ENCODE data around the gene FANCF.

FANCF gene

GRCh38 chr11:22633354-22633902, 7.8 kb upstream of the FANCF start:
- H3K27ac ChIP-seq (ENCODE audit: low read length): peak overlapping the region; percentile 46
- H3K9me3 ChIP-seq (ENCODE audit: insufficient read depth, low read length, severe bottlenecking): no peaks in the 10 kb centered on the region
- H3K4me2 ChIP-seq (ENCODE audit: insufficient read depth, low read length): no peak overlapping the region
- TF ChIP-seq EZH2 (IDR thresholded peaks at IDR 0.05; ENCODE audit: borderline replicate concordance, low read depth, low read length, severe bottlenecking) (no peak), CTCF (IDR thresholded peaks at IDR 0.05; ENCODE audit: borderline replicate concordance, extremely low read depth, low read length, poor library complexity, severe bottlenecking) (peak; percentile 8)
- H3K27me3 ChIP-seq (ENCODE audit: insufficient read depth, low read length, poor library complexity): no peaks in the 10 kb centered on the region
- H3K79me2 ChIP-seq (ENCODE audit: insufficient read depth, low read length): no peaks in the 10 kb centered on the region
- ATAC-seq (ENCODE audit: insufficient read depth, low read depth): no peak
- H2AFZ ChIP-seq (ENCODE audit: low read depth, low read length): no peak overlapping the region
- H3K36me3 ChIP-seq (ENCODE audit: insufficient read depth, low read length): no peaks in the 10 kb centered on the region
- H3K4me3 ChIP-seq (ENCODE audit: low read depth in 1 of 2, low read length in 2 of 2): no peak overlapping the region
- no peak overlapping the region for H3K9ac ChIP-seq (ENCODE audit: low read depth, low read length)
- no peaks in the 10 kb centered on the region for H4K20me1 ChIP-seq (ENCODE audit: insufficient read depth, low read length)
- H3K4me1 ChIP-seq (ENCODE audit: insufficient read depth, low read length): peaks cover 26% of the 10 kb centered on the region
- no peak for DNase-seq

GRCh38 chr11:22627421-22627820, 1.8 kb upstream of the FANCF start:
- no peak for TF ChIP-seq EZH2 (IDR thresholded peaks at IDR 0.05; ENCODE audit: borderline replicate concordance, low read depth, low read length, severe bottlenecking)
- TF ChIP-seq CTCF (IDR thresholded peaks at IDR 0.05; ENCODE audit: borderline replicate concordance, extremely low read depth, low read length, poor library complexity, severe bottlenecking): no peak
- Histone ChIP-seq H3K4me2 (ENCODE audit: insufficient read depth, low read length) (no peak overlapping the region), H3K9ac (ENCODE audit: low read depth, low read length) (no peak overlapping the region), H3K9me3 (ENCODE audit: insufficient read depth, low read length, severe bottlenecking) (no peaks in the 10 kb centered on the region), H3K27me3 (ENCODE audit: insufficient read depth, low read length, poor library complexity) (no peaks in the 10 kb centered on the region), H3K36me3 (ENCODE audit: insufficient read depth, low read length) (peaks cover 6% of the 10 kb centered on the region; the same call in 1 of the 2 replicates), H3K27ac (ENCODE audit: low read length) (no peak overlapping the region), H3K4me1 (ENCODE audit: insufficient read depth, low read length) (peaks cover 32% of the 10 kb centered on the region), H3K4me3 (ENCODE audit: low read depth in 1 of 2, low read length in 2 of 2) (no peak overlapping the region), H4K20me1 (ENCODE audit: insufficient read depth, low read length) (peaks cover 3% of the 10 kb centered on the region; the same call in 1 of the 2 replicates), H2AFZ (ENCODE audit: low read depth, low read length) (no peak overlapping the region), H3K79me2 (ENCODE audit: insufficient read depth, low read length) (peaks cover 29% of the 10 kb centered on the region)
- DNase-seq (no peak), ATAC-seq (ENCODE audit: insufficient read depth, low read depth) (no peak)

GRCh38 chr11:22626573-22627239, 1.1 kb upstream of the FANCF start:
- H4K20me1 ChIP-seq (ENCODE audit: insufficient read depth, low read length): peaks cover 3% of the 10 kb centered on the region; the same call in 1 of the 2 replicates
- H3K9me3 ChIP-seq (ENCODE audit: insufficient read depth, low read length, severe bottlenecking): no peaks in the 10 kb centered on the region
- ATAC-seq (ENCODE audit: insufficient read depth, low read depth) (no peak), DNase-seq (no peak)
- peak overlapping the region; percentile 96 to 99; a peak in 3 of 4 replicates for H3K4me3 ChIP-seq (ENCODE audit: low read depth in 1 of 2, low read length in 2 of 2)
- peak overlapping the region; percentile 87 for H3K4me2 ChIP-seq (ENCODE audit: insufficient read depth, low read length)
- H3K79me2 ChIP-seq (ENCODE audit: insufficient read depth, low read length): peaks cover 29% of the 10 kb centered on the region
- peaks cover 33% of the 10 kb centered on the region for H3K4me1 ChIP-seq (ENCODE audit: insufficient read depth, low read length)
- TF ChIP-seq CTCF (IDR thresholded peaks at IDR 0.05; ENCODE audit: borderline replicate concordance, extremely low read depth, low read length, poor library complexity, severe bottlenecking) (no peak), EZH2 (IDR thresholded peaks at IDR 0.05; ENCODE audit: borderline replicate concordance, low read depth, low read length, severe bottlenecking) (no peak)
- H2AFZ ChIP-seq (ENCODE audit: low read depth, low read length): peak overlapping the region; percentile 91
- no peaks in the 10 kb centered on the region for H3K27me3 ChIP-seq (ENCODE audit: insufficient read depth, low read length, poor library complexity)
- peaks cover 6% of the 10 kb centered on the region; the same call in 1 of the 2 replicates for H3K36me3 ChIP-seq (ENCODE audit: insufficient read depth, low read length)
- H3K27ac ChIP-seq (ENCODE audit: low read length): peak overlapping the region; percentile 96
- H3K9ac ChIP-seq (ENCODE audit: low read depth, low read length): peak overlapping the region; percentile 92
